ENCODE measurements around the gene TMEM243. TPM values are rescaled to one million over a fixed set of nuclear protein-coding genes. Genes with fewer than 3 reads are reported as not detected.
A peak's percentile ranks its signal among the peaks of the same experiment; 100 is the strongest.

The TMEM243 gene
- total RNA-seq, 4 donors from 2014 or later, result 14.1 to 120 (median 44.4) TPM

DNA sequence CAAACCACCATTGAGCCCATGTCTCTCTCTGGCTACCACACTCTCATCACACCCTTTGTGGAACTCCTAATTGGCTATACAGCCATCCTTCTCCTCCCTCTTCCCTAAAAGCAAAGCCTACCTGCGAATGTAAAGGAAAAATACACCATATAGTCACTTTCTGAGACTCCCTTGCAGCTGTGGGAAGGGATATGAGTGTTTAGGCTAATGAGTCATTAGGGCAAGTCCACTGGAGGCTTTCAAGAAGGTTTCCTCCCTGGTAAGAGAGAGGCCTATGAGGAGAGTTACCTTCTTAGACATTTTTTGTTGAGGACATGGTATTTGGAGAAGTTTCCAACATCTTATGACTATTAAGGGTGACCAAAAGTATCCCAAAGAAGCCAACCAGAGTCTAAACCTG, 4.1 kb upstream of the TMEM243 start:
- Histone ChIP-seq H3K36me3 (no peaks in the 10 kb centered on the region), H3K4me1 (no peaks in the 10 kb centered on the region), H3K27me3 (no peaks in the 10 kb centered on the region), H3K27ac (no peak overlapping the region), H3K4me3 (no peak overlapping the region), H3K9me3 (no peaks in the 10 kb centered on the region)
- no peak for DNase-seq
- TF ChIP-seq, protein P1, sequence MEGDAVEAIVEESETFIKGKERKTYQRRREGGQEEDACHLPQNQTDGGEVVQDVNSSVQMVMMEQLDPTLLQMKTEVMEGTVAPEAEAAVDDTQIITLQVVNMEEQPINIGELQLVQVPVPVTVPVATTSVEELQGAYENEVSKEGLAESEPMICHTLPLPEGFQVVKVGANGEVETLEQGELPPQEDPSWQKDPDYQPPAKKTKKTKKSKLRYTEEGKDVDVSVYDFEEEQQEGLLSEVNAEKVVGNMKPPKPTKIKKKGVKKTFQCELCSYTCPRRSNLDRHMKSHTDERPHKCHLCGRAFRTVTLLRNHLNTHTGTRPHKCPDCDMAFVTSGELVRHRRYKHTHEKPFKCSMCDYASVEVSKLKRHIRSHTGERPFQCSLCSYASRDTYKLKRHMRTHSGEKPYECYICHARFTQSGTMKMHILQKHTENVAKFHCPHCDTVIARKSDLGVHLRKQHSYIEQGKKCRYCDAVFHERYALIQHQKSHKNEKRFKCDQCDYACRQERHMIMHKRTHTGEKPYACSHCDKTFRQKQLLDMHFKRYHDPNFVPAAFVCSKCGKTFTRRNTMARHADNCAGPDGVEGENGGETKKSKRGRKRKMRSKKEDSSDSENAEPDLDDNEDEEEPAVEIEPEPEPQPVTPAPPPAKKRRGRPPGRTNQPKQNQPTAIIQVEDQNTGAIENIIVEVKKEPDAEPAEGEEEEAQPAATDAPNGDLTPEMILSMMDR (IDR thresholded peaks at IDR 0.05), result no peak
- no peak for TF ChIP-seq POLR2A (IDR thresholded peaks at IDR 0.05)
- intact Hi-C loops (cut with DNase I; ENCODE audit: low total_unique reads), result no loop called here

- Histone ChIP-seq H3K36me3 (no peaks in the 10 kb centered on the region), H3K9me3 (no peaks in the 10 kb centered on the region), H3K4me3 (peak overlapping the region; percentile 68 to 81), H3K27me3 (no peaks in the 10 kb centered on the region), H3K4me1 (no peaks in the 10 kb centered on the region), H3K27ac (peak overlapping the region; percentile 84 to 89)
- DNase-seq, result peak in 1 of 2 donors; percentile 18
- intact Hi-C loops (cut with DNase I; ENCODE audit: low total_unique reads), result no loop called here
- no peak for TF ChIP-seq POLR2A (IDR thresholded peaks at IDR 0.05)
- TF ChIP-seq, protein P1 (IDR thresholded peaks at IDR 0.05), result no peak
These were observed 1.2 kb upstream of the TMEM243 start for GRCh38 chr7:87220734-87221215.

GRCh38 chr7:87220026-87220733, 648 bp upstream of the TMEM243 start:
- Histone ChIP-seq H3K27me3 (no peaks in the 10 kb centered on the region), H3K36me3 (no peaks in the 10 kb centered on the region), H3K27ac (peak overlapping the region; percentile 84 to 89), H3K9me3 (no peaks in the 10 kb centered on the region), H3K4me3 (peak overlapping the region; percentile 68 to 81), H3K4me1 (no peaks in the 10 kb centered on the region)
- peak; percentile 81 to 90 for TF ChIP-seq POLR2A (IDR thresholded peaks at IDR 0.05)
- TF ChIP-seq, protein P1 (IDR thresholded peaks at IDR 0.05), result peak in 1 of 4 experiments; percentile 2
- intact Hi-C loops (cut with DNase I; ENCODE audit: low total_unique reads), result no loop called here
- peak; percentile 68 to 74 for DNase-seq

GRCh38 chr7:87218796-87219544, 562 bp downstream of the TMEM243 start:
- Histone ChIP-seq H3K4me3 (peak overlapping the region; percentile 68 to 81), H3K27ac (peak overlapping the region; percentile 84 to 89), H3K27me3 (no peaks in the 10 kb centered on the region), H3K9me3 (no peaks in the 10 kb centered on the region), H3K4me1 (peaks cover 0 to 5% of the 10 kb centered on the region in 2 donors), H3K36me3 (no peaks in the 10 kb centered on the region)
- intact Hi-C loops (cut with DNase I; ENCODE audit: low total_unique reads), result no loop called here
- peak; percentile 55 to 57 for DNase-seq
- TF ChIP-seq, protein P1 (IDR thresholded peaks at IDR 0.05), result no peak
- no peak for TF ChIP-seq POLR2A (IDR thresholded peaks at IDR 0.05)

All from uterus (tissue), 4 donors.